ENCODE measurements around the gene PIK3R6.
A peak's percentile ranks its signal among the peaks of the same experiment; 100 is the strongest.
"Not testable (repeated sequence)": the region's sequence is repeated elsewhere in the genome, so short reads cannot be mapped to it uniquely, and the experiment has no call there.

Gene PIK3R6

DNA sequence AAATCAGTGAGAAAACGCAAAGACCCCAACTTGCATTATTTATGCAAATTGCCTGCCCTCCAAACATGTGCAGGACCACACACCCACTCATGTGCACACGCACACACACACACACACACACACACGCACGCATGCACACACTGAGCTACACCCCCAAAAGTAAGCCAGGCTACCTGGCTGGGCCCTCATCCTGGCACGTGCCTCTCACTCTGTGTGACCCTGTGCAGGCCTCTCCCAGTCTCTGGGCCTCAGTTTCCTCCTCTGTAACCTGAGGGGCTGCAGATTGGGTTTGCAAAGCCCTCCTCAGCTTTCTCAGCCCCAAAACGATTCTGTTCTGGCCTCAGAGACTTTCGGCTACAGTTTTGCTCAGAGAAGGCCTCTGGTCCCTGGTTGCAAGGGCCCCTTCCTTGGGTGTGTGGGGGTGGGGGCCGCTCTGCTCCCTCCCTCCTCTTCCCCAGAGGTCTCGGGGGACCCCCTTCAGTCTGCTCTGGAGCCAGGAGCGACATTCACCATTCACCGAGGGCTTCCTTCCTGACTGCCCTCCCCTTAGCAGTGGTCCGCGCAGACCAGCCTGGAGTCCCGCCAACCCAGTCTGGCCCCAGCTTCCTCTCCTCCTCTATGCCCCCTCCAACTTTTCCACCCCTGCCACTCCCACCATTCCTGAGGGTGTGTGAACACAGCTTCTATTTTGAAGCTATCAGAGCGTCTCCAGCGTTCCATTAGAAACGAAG, 5.4 kb upstream of the PIK3R6 start:
- no peak for DNase-seq (ENCODE audit: low spot score)

DNA sequence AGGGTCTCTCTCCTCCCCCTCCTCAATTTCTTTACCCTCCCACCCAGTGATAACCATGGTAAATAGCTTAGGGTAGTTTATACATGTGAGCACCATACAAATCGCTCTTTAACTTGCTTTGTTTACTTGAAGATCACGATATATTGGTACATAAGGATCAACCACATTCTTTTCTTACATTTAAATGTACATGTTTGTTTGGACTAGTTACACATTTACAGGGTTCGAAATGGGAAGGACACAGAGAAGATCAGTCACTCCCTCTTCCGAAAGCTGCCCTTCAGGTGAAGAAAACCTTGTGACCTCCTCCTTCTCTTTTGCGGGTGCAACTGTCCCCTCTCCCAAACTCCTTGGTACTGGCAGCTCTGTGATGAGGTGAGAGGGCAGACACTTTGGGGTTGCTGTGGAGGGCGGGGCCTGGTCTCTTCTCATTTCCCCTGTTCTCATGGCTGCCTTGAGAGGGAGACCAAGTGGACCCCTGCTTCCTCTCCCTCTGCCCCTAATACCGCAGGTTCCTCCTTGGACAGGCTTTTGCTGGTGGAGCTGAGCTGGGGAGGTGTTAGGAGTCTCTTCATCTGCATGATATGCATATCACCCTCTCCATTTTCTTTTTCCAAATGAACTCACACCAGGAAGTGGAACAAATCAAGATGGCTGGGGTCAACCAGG, 4.7 kb upstream of the PIK3R6 start:
- DNase-seq (ENCODE audit: low spot score) = no peak

DNA sequence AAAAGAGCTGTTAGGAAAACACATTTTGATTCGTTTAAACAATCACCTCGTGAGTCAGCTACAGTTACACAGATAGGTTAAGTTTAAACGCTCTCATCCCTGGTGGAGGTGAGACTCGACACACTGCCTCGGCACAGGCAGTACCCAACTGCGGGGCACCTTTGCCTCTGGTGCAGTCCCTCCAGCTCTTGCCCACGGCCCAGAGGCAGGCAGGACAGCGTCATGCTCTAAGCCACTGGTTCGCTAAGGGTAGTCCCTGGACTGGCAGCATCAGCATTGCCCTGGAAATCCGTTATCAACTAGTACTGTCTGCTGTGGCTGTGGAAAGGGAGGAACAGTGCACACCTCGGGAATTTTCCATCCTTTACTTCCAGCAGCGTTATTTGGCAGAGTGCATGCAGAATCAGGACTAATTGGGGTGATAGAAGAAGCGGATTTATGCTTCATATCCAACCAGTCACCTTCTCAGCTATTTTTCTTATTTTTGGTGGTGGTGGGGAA, 3.7 kb upstream of the PIK3R6 start:
- no peak for DNase-seq (ENCODE audit: low spot score)

DNA sequence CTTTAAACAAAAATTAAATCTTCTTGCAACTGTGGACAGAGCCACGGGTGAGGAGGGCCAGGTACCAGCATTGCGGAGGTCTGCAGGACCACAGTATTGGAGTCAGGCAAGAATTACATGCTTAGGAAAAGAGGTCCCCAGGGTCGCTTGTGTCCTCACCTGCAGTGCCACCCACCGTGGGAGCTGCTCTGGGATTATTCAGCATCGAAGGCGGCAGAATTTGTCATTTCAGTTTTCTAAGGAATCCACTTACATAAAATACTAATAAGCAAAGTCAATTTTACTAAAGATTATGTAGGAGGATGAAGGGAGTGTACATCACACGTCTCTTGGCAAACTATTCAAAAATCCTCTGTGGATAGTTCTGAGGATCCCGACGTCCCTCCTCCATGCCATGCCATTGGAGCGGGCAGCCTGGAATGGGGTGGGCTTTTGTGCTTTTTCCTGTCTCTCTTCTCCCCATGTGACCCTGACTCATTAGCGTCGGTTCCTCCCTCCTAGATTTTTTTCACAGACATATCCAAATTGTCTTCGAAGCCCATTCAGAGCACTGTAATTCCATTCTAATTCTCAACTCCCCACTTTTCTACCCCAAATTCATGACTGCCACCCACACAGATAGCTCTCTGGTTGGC, 3.0 kb upstream of the PIK3R6 start:
- no peak for DNase-seq (ENCODE audit: low spot score)

DNA sequence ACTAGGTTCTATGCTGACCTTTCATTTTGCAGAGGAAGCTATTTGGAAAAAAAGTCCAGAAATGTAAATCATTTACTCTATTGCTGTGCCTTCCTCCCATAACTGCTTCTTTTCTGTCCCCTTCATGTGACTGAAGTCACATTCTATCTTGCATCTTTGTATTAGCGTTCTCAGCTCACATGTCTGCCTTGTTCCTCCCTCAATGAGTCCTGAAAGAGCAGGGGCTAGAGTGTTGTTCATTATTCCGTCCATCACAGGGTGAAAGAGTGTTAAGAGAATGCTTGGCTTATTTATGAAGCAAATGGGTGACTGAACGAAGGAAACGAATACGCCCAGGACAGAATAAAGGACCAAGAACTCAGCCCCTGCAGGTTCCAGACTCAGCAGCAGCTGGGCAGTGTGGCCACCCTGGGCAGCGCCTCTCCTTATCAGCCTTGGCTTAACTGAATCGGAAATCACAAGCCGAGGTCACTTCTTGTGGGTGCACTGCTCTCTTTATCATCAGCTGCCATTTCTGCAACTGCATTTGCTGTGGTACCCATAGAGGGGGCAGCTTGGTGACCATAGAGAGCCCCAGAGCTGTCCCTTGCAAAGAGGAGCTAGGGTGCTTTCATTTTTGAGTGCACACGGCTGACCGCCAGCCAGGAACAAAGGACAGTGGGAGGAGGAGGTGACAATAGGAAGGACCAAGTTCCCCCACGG, 1.8 kb upstream of the PIK3R6 start:
- DNase-seq (ENCODE audit: low spot score) = no peak

DNA sequence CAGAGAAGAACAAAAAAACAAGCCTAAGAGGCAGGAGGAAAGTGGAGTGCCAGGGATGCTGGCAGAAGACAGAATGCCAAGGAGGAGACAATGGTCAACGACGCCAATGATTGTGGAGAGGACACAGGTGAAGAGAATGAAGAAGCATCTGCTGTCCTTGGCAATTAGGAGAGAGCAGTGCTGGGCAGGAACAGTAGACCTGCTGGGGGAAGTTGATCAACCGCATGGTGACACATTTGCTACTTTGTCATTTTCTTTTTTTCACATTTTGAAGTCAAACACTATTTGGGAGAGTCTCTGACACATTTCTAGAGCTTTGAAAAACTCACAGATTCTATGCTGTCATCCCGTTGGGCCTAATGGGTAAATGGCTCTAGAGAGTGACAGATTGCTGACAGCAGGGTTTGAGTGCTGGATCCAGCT, 1.1 kb upstream of the PIK3R6 start:
- DNase-seq (ENCODE audit: low spot score) = no peak

DNA sequence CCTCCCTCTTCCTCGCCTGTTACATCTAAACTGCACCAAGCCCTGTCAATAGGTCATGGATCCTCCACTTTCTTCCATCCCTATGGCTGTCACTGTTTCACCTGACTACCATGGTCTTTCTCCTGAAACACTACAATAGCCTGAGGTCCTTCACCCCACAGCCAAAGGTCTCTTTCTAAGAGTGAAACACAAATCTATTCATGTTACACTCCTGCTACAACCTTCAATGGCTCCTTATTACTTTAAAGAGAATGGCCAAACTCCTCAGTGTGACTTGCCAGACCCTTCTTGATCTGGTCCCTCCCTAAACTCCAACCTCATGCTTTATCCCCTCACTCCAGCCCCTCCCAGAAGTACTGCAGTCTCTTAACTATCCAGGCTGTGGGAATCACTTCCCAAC, 618 bp upstream of the PIK3R6 start:
- no peak for DNase-seq (ENCODE audit: low spot score)

DNA sequence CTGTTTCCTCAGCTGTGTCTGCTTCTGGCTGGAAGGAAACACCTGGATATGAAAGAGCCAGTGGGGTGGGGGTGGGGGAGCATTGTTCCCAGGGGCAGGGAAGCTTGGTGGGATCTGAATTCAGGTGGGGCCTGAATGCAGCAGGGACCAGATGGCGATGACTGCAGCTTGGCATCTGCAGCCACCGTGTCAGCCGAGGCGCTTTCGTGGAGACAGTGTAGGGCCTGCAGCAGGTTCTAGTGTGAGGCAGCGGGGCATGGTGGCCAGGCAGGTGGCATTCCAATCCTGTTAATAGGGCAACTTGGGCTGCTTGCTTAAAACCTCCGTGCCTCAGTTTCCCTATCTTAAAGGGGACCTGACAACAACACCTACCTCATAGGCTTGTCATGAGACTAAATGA, 1.7 kb downstream of the PIK3R6 start:
- no peak for DNase-seq (ENCODE audit: low spot score)

DNA sequence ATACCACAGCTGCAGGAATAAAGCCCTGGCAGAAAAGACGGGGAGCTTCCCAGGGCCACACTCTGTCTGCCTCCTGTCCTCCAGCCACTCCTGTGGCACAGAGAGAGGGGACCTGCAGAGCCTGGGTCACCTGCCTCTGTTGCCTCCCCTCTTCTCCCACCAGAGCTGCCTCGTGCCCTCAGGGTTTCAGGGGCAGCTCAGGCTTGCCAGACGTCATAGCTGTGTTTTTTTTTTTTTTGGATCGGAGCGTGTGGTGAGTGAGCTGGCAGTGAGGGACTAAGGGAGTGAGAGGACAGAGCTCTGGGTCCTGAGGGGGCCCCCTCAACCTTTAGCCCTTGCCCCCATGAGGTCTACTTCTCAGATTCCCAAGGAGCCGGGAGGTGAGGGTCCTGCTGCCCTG, 2.1 kb downstream of the PIK3R6 start:
- no peak for DNase-seq (ENCODE audit: low spot score)

DNA sequence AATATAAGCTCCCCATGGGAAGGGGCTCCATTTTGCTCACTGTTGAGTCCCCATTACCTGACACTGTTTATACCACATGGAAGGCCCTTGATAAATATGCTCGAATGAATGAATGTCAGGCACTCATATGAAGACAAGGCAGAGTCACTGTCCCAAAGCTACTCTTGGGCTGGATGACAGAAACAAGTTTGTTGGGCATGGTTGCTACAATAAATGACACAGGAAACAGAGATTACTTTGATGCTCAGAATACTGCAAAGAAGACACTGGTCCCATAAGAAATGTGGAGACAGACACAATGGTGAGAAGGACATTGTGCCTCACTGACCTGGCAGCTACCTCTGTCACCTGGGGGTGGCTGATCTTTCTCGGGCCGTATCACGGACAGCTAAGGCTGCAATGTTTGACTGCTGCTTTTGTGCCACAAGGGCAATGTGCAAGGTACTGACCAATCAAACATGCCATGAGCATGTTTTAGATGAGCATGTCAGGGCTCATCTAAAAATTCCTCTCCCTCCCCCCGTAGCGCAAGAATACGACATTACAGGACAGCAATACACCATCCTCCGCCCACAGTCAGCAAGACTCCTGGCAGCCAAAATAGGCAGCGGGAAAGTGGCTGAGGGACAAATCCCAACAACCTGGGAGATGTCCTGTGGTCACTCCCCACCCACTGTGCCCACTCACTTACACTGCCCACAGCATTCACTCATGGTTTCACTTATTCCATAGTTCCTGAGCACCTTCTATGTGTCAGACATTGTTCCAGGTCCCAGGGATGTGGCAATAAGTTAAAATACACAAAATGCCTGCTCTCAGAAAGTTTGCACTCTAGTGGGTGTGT, 5.0 kb downstream of the PIK3R6 start:
- DNase-seq (ENCODE audit: low spot score) = no peak

DNA sequence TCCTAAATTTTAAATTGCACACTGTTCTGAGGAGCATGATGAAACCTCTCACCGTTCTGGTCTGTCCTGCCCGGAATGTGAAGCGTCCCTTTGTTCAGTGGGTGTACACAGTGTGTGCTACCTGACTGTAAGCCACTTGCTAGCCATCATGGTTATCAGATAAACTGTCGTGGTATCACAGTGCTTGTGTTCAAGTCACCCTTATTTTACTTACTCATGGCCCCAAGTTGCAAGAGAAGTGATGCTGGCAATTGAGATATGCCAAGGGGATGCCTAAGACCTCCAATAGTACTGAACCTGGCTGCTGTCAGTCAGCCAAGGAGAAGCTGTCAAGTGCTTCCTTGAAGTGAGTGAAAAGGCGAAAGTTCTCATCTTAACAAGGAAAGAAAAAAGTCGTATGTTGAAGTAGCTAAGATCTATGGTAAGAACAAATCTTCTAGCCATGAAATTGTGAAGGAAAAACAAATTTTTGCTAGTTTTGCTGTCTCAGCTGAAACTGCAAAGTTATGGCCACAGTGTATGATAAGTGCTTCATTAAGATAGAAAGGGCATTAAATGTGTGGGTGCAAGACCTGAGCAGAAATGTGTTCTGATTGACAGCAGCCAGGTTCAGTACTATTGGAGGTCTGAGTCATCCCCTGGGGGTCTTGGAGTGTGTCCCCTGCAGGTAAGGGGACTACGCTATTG, 5.8 kb downstream of the PIK3R6 start:
- DNase-seq (ENCODE audit: low spot score) = no peak

DNA sequence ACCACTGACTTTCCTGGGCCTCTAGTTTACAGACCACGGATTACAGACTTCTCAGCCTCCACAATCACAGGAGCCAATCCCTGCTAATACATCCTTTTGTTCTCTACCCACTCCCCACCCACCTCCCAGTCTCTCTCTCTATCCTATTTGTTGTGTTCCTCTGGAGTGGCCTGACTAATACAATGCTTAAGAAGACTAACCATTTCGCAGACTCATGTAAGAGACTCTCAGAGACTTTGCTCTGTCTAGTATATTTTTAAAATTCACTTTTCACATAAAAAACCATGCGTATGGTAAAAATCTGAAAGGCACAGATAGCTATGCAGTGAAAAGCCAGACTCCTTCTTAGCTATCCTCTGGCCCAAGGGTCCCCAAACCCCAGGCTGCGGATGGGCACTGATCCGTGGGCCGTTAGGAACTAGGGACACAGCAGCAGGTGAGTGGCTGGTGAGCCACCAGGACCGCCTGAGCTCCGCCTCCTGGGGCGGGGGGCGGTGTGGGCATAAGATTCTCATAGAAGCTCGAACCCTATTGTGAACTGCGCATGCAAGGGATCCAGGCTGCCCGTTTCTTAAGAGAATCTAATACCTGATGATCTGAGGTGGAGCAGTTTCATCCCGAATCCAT, 7.6 kb downstream of the PIK3R6 start:
- DNase-seq (ENCODE audit: low spot score) = no peak

DNA sequence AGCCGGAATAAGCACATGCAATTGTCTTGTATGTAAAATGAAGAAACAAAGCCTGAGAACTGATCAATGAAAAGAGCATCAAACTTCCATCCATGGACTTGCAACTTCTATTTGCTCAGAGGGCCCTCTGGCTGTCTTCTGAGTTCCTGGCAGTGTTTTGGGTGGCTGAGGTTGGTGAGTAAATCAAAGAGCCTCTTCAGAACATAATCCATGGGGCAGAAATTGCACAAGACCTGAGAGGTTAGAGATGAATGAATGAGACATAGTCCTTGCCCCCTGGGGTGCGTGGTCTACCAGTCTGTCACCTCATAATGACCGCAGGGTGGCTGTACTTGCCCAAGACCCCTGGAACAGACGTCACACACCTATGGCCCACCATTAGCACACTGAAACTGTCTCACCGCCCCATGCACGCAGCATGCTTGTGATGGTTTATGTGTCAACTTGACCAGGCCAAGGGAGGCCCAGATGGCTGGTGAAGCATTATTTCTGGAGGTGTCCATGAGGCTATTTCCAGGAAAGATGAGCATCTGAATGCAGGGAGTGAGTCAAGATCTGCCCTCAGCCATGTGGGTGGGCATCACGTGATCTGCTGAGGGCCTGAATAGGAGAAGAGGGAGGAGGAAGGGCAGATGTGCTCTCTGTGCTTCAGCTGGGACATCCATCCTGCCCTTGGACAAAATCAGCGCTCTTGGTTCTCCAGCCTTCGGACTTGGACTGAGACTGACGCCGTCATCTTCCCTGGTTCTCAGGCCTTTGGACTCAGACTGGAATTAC, 8.3 kb downstream of the PIK3R6 start:
- DNase-seq (ENCODE audit: low spot score) = peak; percentile 37

DNA sequence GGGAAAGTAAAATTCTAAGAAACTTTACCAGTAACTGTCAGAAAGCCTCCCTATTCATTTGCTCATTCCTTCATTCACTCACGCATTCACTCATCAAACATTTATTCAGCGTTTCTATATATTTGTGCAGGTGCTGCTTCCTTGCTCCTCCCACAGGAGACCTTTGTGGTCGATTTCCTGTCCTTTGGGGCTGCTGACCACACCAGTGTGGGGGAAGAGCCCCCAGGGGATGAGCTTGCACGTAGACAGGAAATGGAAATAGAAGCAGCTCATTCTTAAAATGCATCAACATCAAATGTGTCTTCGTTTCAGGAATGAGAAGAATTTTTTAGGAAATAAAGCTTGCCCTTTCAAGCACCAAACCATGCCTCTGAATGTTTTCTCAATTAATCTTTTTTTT, 9.6 kb downstream of the PIK3R6 start:
- DNase-seq (ENCODE audit: low spot score) = peak; percentile 58

DNA sequence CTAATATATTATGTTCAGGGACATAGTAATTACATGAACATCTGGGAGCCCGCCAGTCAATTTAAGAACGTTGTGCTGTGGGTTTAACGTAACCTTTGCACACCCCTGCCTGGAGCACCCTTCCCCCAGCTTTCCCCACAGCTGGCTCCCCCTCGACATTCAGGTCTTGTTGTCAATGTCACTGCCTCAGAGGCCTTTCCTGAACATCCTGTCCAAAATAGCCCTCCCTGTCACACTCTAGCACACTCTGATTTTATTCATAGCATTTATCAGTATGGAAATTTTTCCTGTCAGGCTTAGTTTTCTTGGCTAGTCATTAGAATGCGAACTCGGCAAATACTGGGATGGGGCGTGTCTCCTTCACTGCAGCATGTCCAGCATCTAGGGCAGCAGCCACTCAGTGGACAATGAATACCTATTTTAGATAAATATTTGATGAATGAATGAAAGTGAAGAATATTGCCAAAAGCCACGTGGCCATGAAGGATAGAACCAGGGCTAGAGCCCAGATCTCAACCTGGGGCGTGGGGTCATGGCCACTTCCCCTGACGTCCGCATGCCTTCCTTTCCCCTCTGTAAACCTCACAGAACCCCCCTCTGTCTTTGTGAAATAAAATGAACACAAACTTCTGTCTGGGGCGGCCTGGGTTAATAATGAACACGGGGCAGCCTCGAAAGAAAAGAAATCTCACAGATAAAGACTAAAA, 10.5 kb downstream of the PIK3R6 start:
- DNase-seq (ENCODE audit: low spot score) = no peak

DNA sequence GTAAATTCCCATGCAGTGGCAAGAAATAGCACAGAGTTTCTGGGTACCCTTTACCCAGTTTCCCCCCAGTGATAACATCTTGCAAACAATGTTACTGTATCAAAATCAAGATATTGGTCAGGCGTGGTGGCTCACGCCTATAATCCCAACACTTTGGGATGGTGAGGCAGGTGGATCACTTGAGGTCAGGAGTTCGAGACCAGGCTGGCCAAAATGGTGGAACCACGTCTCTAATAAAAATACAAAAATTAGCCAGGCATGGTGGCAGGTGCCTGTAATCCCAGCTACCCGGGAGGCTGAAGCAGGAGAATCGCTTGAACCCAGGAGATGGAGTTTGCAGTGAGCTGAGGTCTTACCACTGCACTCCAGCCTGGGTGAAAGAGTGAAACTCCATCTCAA, 11.3 kb downstream of the PIK3R6 start:
- not testable (repeated sequence) for DNase-seq (ENCODE audit: low spot score)

DNA sequence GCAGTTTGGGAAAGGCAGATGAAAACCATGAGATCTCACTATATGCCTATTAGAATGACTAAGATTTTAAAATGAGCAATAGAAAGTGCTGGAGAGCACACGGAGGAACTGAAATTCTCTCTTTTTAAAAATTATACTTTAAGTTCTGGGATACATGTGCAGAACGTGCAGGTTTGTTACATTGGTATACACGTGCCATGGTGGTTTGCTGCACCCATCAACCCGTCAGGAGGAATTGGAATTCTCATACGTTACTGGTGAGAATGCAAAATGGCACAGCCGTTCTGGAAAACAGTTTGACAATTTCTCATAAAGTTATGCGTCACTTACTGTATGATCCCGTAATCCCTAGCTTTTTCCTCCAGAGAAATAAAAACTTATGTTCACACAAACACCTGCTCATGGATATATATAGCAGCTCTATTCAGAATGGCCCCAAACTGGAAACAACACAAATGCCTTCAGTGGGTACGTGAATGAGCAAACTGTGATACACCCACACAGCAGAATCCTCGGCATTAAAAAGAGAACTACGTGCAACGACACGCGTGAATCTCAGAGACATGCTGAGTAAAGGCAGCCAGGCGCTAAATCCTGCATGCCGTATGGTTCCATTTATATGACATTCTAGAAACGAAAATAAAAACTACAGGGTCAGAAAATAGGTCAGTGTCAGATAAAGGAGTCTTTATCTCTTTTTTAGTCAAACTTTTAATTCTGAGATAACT, 11.8 kb downstream of the PIK3R6 start:
- no peak for DNase-seq (ENCODE audit: low spot score)

DNA sequence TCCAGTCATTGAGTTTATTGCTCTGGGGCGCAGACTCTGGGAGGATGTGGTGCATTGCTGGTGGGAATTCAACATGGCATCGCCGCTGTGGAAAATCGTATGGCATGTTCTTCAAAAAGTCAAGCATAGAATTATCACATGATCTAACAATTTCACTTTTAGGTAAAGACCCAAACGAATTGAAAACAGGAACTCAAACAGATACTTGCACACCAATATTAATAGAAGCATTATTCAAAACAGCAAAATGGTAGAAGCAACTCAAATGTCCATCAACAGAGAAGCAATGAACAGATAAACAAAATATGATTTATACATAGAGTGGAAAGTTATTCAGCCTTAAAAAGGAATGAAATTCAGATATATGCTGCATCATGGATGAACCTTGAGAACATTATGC, 15.9 kb downstream of the PIK3R6 start:
- no peak for DNase-seq (ENCODE audit: low spot score)

Measured in GM03348 (cell line).